ENCODE measurements around the gene RAPGEFL1. TPM values are rescaled to one million over a fixed set of nuclear protein-coding genes. Genes with fewer than 3 reads are reported as not detected.

The RAPGEFL1 gene
- polyA plus RNA-seq, 1 donor: 15.0 TPM

- no peak overlapping the region for H3K4me3 ChIP-seq (ENCODE audit: low read length)
- no peaks in the 10 kb centered on the region for H3K27me3 ChIP-seq (ENCODE audit: control insufficient read depth, insufficient read depth, low read length)
- peaks cover 17% of the 10 kb centered on the region for H3K4me1 ChIP-seq (ENCODE audit: control insufficient read depth, insufficient read depth, low read length)
- H3K9me3 ChIP-seq (ENCODE audit: control insufficient read depth, low read depth, low read length): peaks cover 2% of the 10 kb centered on the region
- DNase-seq: no peak
- H3K27ac ChIP-seq (ENCODE audit: low read length): no peak overlapping the region
- no CpG with 5 or more reads among the region's 4 CpGs for WGBS (ENCODE audit: insufficient coverage, low lambda C conversion rate)
- peaks cover 49% of the 10 kb centered on the region for H3K36me3 ChIP-seq (ENCODE audit: control insufficient read depth, insufficient read depth, low read length)
Observed at GRCh38 chr17:40173091-40173777, 4.0 kb upstream of the RAPGEFL1 start.

- WGBS (ENCODE audit: insufficient coverage, low lambda C conversion rate): no CpG with 5 or more reads among the region's 3 CpGs
- Histone ChIP-seq H3K27ac (ENCODE audit: low read length) (no peak overlapping the region), H3K4me3 (ENCODE audit: low read length) (no peak overlapping the region), H3K36me3 (ENCODE audit: control insufficient read depth, insufficient read depth, low read length) (peaks cover 45% of the 10 kb centered on the region), H3K9me3 (ENCODE audit: control insufficient read depth, low read depth, low read length) (peaks cover 2% of the 10 kb centered on the region), H3K27me3 (ENCODE audit: control insufficient read depth, insufficient read depth, low read length) (no peaks in the 10 kb centered on the region), H3K4me1 (ENCODE audit: control insufficient read depth, insufficient read depth, low read length) (peaks cover 21% of the 10 kb centered on the region)
- DNase-seq: no peak
Observed at GRCh38 chr17:40173778-40174135, 3.5 kb upstream of the RAPGEFL1 start.

GRCh38 chr17:40174514-40174913, 2.8 kb upstream of the RAPGEFL1 start:
- no CpG with 5 or more reads among the region's 1 CpG for WGBS (ENCODE audit: insufficient coverage, low lambda C conversion rate)

GRCh38 chr17:40175928-40176753, 1.1 kb upstream of the RAPGEFL1 start:
- H3K36me3 ChIP-seq (ENCODE audit: control insufficient read depth, insufficient read depth, low read length): peaks cover 23% of the 10 kb centered on the region
- 100% methylated on average over 1 of the region's 7 CpGs for WGBS (ENCODE audit: insufficient coverage, low lambda C conversion rate)
- H3K27me3 ChIP-seq (ENCODE audit: control insufficient read depth, insufficient read depth, low read length): no peaks in the 10 kb centered on the region
- DNase-seq: peak; percentile 92 to 96
- H3K27ac ChIP-seq (ENCODE audit: low read length): peak overlapping the region; percentile 92
- H3K9me3 ChIP-seq (ENCODE audit: control insufficient read depth, low read depth, low read length): peaks cover 2% of the 10 kb centered on the region
- H3K4me1 ChIP-seq (ENCODE audit: control insufficient read depth, insufficient read depth, low read length): peaks cover 40% of the 10 kb centered on the region
- no peak overlapping the region for H3K4me3 ChIP-seq (ENCODE audit: low read length)

More at GRCh38 chr17:40174514-40174913, 2.8 kb upstream of the RAPGEFL1 start:
- DNase-seq: no peak
- peaks cover 23% of the 10 kb centered on the region for H3K4me1 ChIP-seq (ENCODE audit: control insufficient read depth, insufficient read depth, low read length)
- H3K36me3 ChIP-seq (ENCODE audit: control insufficient read depth, insufficient read depth, low read length): peaks cover 38% of the 10 kb centered on the region
- no peaks in the 10 kb centered on the region for H3K27me3 ChIP-seq (ENCODE audit: control insufficient read depth, insufficient read depth, low read length)
- peaks cover 2% of the 10 kb centered on the region for H3K9me3 ChIP-seq (ENCODE audit: control insufficient read depth, low read depth, low read length)
- H3K4me3 ChIP-seq (ENCODE audit: low read length): no peak overlapping the region
- no peak overlapping the region for H3K27ac ChIP-seq (ENCODE audit: low read length)

- peaks cover 2% of the 10 kb centered on the region for H3K9me3 ChIP-seq (ENCODE audit: control insufficient read depth, low read depth, low read length)
- no peak overlapping the region for H3K4me3 ChIP-seq (ENCODE audit: low read length)
- no peak for DNase-seq
Observed at GRCh38 chr17:40176754-40177110, 538 bp upstream of the RAPGEFL1 start.

GRCh38 chr17:40178021-40178601, 841 bp downstream of the RAPGEFL1 start:
- Histone ChIP-seq H3K36me3 (ENCODE audit: control insufficient read depth, insufficient read depth, low read length) (peaks cover 11% of the 10 kb centered on the region), H3K9me3 (ENCODE audit: control insufficient read depth, low read depth, low read length) (peaks cover 2% of the 10 kb centered on the region), H3K4me1 (ENCODE audit: control insufficient read depth, insufficient read depth, low read length) (peaks cover 45% of the 10 kb centered on the region), H3K27me3 (ENCODE audit: control insufficient read depth, insufficient read depth, low read length) (no peaks in the 10 kb centered on the region), H3K27ac (ENCODE audit: low read length) (no peak overlapping the region), H3K4me3 (ENCODE audit: low read length) (peak overlapping the region; percentile 63)
- WGBS (ENCODE audit: insufficient coverage, low lambda C conversion rate): no CpG with 5 or more reads among the region's 46 CpGs
- DNase-seq: peak in 1 of 2 donors; percentile 44

More at GRCh38 chr17:40176754-40177110, 538 bp upstream of the RAPGEFL1 start:
- WGBS (ENCODE audit: insufficient coverage, low lambda C conversion rate): no CpG with 5 or more reads among the region's 2 CpGs
- Histone ChIP-seq H3K4me1 (ENCODE audit: control insufficient read depth, insufficient read depth, low read length) (peaks cover 45% of the 10 kb centered on the region), H3K36me3 (ENCODE audit: control insufficient read depth, insufficient read depth, low read length) (peaks cover 17% of the 10 kb centered on the region), H3K27me3 (ENCODE audit: control insufficient read depth, insufficient read depth, low read length) (no peaks in the 10 kb centered on the region), H3K27ac (ENCODE audit: low read length) (peak overlapping the region; percentile 92)

GRCh38 chr17:40178660-40179059, 1.4 kb downstream of the RAPGEFL1 start:
- WGBS (ENCODE audit: insufficient coverage, low lambda C conversion rate): no CpG with 5 or more reads among the region's 7 CpGs
- peaks cover 45% of the 10 kb centered on the region for H3K4me1 ChIP-seq (ENCODE audit: control insufficient read depth, insufficient read depth, low read length)
- no peaks in the 10 kb centered on the region for H3K27me3 ChIP-seq (ENCODE audit: control insufficient read depth, insufficient read depth, low read length)
- no peak overlapping the region for H3K27ac ChIP-seq (ENCODE audit: low read length)
- DNase-seq: no peak
- H3K4me3 ChIP-seq (ENCODE audit: low read length): peak overlapping the region; percentile 63
- H3K36me3 ChIP-seq (ENCODE audit: control insufficient read depth, insufficient read depth, low read length): peaks cover 8% of the 10 kb centered on the region
- peaks cover 2% of the 10 kb centered on the region for H3K9me3 ChIP-seq (ENCODE audit: control insufficient read depth, low read depth, low read length)

GRCh38 chr17:40179923-40180659, 2.8 kb downstream of the RAPGEFL1 start:
- Histone ChIP-seq H3K27me3 (ENCODE audit: control insufficient read depth, insufficient read depth, low read length) (no peaks in the 10 kb centered on the region), H3K4me1 (ENCODE audit: control insufficient read depth, insufficient read depth, low read length) (peaks cover 45% of the 10 kb centered on the region), H3K9me3 (ENCODE audit: control insufficient read depth, low read depth, low read length) (peaks cover 2% of the 10 kb centered on the region), H3K36me3 (ENCODE audit: control insufficient read depth, insufficient read depth, low read length) (peaks cover 4% of the 10 kb centered on the region), H3K27ac (ENCODE audit: low read length) (peak overlapping the region; percentile 39), H3K4me3 (ENCODE audit: low read length) (no peak overlapping the region)
- WGBS (ENCODE audit: insufficient coverage, low lambda C conversion rate): no CpG with 5 or more reads among the region's 6 CpGs
- DNase-seq: peak in 1 of 2 donors; percentile 41

- no CpG with 5 or more reads among the region's 5 CpGs for WGBS (ENCODE audit: insufficient coverage, low lambda C conversion rate)
- Histone ChIP-seq H3K36me3 (ENCODE audit: control insufficient read depth, insufficient read depth, low read length) (peaks cover 3% of the 10 kb centered on the region), H3K27ac (ENCODE audit: low read length) (peak overlapping the region; percentile 39), H3K4me3 (ENCODE audit: low read length) (no peak overlapping the region), H3K27me3 (ENCODE audit: control insufficient read depth, insufficient read depth, low read length) (no peaks in the 10 kb centered on the region), H3K4me1 (ENCODE audit: control insufficient read depth, insufficient read depth, low read length) (peaks cover 45% of the 10 kb centered on the region), H3K9me3 (ENCODE audit: control insufficient read depth, low read depth, low read length) (peaks cover 2% of the 10 kb centered on the region)
- peak; percentile 86 to 92 for DNase-seq
Observed at GRCh38 chr17:40180694-40181093, 3.4 kb downstream of the RAPGEFL1 start.

- H3K4me1 ChIP-seq (ENCODE audit: control insufficient read depth, insufficient read depth, low read length): peaks cover 40% of the 10 kb centered on the region
- no peaks in the 10 kb centered on the region for H3K27me3 ChIP-seq (ENCODE audit: control insufficient read depth, insufficient read depth, low read length)
- H3K9me3 ChIP-seq (ENCODE audit: control insufficient read depth, low read depth, low read length): peaks cover 2% of the 10 kb centered on the region
- DNase-seq: no peak
- no peaks in the 10 kb centered on the region for H3K36me3 ChIP-seq (ENCODE audit: control insufficient read depth, insufficient read depth, low read length)
- WGBS (ENCODE audit: insufficient coverage, low lambda C conversion rate): no CpG with 5 or more reads among the region's 8 CpGs
- H3K27ac ChIP-seq (ENCODE audit: low read length): peak overlapping the region; percentile 39
- H3K4me3 ChIP-seq (ENCODE audit: low read length): no peak overlapping the region
Observed at GRCh38 chr17:40181205-40181604, 3.9 kb downstream of the RAPGEFL1 start.

All from large intestine (tissue), 3 donors.